ELR (cell line): ENCODE results near the gene PDXP.

Experiments
- DNase-seq: peaks from one replicate; pipeline ENCODE4 v3.0.0-alpha.2; 2015; ENCODE audit warnings: low read depth

PDXP gene

DNA sequence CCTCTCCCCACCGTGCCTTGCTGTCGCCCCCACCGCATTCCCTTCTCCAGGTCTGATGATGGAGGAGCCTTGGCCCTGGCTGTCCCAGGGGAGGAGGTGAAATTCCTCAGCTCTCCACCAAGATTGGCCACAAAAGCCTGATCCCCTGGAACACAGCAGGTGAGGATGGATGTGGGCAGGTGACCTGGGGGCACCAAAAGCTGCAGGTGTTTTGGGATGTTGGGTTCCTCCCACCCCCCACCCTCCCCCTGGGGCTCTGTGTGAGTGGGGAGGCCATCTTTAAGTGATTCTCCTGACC is 39.0 kb downstream of the PDXP start:
- DNase-seq, result no peak

DNA sequence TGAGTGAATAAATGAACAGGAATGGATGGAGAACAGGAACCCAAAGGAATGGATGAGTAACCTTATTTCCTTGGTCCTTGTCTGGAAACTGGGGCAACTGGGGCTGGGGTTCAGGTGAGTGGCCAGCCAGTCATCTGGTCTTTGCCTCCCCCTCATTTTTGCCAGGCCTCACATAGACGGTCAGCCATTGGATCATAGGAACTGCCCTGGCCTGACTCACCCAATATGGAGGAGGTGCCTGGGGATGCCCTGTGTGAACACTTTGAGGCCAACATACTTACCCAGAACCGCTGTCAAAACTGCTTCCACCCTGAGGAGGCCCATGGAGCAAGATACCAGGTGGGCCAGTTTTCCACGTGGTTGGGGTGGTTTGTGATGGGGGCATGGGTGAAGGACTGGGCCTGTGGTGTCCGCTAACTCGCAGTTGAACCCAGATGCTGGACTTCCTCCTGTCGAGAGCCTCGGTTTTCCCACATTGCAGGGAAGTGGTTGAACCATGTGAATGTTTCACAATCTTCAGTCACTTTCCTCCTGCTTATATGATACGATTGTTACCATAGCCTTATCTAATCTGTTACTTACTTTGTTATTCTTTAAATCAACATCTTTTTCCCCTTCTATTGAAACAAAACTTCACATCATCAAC is 42.7 kb downstream of the PDXP start:
- no peak for DNase-seq

DNA sequence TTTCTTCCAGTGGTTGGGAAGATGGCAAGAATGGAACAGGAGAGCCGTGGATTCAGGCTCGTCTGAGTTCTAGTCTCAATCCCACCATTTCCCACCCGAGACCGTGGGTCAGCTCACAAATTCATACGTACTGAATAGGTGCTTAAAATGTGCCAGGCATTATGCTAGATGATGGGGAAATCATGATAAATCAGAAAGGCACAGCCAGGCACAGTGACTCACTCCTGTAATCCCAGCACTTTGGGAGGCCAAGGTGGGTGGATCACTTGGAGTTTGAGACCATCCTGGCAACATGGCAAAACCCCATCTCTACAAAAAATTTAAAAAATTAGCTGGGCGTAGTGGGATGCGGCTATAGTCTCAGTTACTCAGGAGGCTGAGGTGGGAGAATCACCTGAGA is 45.4 kb downstream of the PDXP start:
- DNase-seq, result peak; percentile 22

DNA sequence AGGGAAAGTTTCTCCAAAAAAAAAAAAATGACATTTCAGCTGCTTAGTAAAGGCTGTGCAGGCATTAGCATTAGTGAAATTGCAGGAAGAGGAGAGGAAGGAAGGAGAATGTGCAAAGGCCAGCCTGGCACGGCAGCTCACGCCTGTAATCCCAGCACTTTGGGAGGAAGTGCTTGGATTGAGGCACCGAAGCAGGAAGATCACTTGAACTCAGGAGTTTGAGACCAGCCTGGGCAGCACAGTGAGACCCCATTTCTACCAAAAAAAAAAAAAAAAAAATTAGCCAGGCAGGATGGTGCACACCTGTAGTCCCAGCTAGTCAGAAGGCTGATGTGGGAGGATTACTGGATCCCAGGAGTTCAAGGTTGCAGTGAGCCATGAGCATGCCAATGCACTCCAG is 46.1 kb downstream of the PDXP start:
- DNase-seq, result no peak

DNA sequence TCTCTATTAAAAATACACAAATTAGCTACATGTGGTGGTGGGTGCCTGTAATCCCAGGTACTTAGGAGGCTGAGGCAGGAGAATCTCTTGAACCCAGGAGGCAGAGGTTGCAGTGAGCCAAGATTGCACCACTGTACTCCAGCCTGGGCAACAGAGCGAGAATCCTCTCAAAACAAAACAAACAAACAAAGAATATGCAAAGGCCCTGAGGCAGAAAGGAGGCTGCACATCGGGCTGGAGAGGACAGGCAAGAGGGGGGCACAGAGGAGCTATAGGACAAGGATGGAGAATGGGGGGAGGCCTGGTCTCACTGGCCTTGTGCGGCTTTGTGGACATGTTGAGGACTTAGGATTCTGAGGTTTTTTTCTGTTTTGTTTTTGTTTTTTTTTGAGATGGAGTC is 46.7 kb downstream of the PDXP start:
- no peak for DNase-seq

DNA sequence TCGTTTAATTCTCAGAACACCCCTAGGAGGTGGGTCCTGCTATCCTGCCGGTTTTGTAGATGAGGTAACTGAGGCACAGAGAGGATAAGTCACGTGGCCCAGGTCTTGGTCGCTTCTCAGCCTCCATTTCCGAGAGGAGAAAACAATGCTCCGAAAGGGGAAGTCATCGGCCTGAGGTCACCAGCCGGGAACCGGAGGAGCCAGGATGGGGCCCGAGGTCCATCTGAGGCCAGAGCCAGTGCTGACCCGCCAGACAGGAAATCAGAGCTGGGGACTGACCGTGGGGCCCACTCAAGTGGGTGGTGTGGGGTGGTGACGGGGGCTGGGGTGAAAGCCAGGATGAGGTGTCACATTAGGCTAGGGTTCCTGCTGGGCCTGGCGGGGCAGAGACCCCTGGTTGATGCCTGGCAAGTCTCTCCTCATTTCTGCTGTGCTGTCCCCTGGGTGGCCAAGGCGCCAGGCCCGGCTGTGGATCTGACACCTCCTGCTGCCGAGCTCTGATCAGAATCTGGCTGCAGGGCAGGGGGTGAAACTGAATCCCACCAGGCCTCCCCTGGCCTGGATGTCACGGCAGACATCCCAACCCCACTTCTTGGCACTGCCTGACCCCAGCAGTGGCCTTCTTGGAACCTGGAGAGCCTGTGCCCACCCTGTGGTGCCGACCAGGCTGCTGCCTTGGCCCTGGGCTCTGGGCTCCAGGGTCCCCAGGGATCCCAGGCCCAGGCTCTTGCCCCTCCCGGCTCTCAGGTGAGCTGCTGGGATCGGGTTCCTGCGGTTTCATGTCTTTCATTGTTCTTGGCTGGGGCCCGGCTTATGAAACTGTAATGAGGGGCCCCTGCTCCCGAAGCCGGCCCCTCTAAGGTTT is 50.3 kb downstream of the PDXP start:
- DNase-seq, result no peak

DNA sequence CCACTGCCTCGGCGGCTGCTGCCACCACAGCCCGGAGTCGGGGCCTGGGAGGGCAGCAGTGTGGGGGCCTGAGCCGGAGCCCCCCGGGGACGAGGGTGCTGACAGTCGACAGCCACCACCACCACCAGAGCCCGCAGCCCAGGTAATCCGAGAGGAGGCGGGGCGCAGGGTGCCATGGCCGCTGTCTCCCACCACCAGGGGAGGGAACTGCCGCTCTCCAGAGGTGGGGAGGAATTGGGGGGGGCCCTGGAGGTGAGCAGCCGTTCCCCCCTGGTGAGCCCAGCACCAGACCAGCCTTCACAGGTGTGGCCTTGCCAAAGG is 50.9 kb downstream of the PDXP start:
- no peak for DNase-seq

DNA sequence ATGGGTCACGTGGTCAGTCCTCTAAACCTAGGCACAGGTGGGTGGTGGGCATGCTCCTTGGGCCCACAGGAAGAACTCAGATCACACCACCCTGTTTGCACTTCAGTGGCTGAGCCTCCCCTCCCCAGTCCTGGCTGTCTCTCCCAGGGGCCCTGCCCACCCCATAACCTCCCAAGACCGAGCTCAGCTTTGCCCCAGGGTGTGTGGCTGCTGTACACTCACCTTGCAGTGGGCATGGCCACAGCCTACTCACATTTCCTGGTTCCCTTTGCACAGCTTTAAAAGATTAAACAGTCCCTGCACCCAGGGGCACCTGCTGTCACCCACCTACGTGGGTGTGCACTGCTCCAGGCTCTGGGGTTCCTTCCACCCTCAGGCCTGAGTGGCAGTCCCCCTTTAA is 52.2 kb downstream of the PDXP start:
- no peak for DNase-seq

DNA sequence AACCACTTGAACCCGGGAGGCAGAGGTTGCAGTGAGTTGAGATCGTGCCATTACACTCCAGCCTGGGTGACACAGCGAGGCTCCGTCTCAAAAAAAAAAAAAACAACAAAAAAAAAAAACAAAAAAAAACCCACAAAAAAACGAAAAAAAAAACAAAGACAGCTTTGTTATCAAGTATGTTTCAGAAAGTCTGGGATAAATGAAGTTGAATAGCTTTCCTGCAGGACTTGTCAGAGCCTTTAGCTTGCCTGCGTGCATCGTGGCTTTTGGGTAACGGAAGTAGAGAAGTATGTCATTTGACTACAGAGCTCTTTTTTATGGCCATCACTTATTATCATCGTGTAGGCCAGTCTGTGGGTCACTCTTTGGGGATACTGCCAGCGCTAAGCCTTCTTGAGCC is 53.0 kb downstream of the PDXP start:
- DNase-seq, result no peak

DNA sequence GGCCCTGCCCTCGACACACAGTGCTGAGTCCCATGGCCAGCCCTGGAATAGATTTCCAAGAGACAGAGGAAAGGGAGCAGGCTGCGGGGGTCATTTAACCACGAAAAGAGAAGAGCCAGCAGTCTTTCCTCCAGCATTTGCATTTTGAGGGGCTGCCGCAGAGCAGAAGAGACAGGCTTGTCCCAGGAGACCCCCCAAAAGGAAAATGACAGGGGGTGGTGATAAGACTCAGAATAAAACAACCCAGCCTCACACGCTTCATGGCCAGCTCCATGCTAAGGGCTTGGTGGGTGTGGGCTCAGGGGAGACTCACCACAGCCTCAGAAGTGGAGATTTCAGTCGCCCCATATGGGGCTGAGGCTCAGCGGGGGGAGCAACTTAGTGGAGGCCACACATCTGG is 55.2 kb downstream of the PDXP start:
- DNase-seq, result no peak

DNA sequence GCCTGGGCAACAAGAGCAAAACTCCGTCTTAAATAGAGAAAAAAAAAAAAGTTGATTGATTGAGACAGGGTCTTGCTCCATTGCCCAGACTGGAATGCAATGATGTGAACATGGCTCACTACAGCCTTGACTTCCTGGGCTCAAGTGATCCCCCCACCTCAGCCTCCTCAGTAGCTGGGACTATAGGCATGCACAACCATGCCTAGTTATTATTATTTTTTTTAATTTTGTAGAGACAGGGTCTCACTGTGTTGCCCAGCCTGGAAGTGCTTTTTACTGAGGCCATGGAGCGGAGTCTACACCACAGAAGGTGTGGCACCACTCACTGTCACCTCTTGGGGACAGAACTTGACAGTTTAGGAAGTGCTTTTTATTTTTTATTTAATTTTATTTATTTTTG is 56.1 kb downstream of the PDXP start:
- DNase-seq, result no peak

DNA sequence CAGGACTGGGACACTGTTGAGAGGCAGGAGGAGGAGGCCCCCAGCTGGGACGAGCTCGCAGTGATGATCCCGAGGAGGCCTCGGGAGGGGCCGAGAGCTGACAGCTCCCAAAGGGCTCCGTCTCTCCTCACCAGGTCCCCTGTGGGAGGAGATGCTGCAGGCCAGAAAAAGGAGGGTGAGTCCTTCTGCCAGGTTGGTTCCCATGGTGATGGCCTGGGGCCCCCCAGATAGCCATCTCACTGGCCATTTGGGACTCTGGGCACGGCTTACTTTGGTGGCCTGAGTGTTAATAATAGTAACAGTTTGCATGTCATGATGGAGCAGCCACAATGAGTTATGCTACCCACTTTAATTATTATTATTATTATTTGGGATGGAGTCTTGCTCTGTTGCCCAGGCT is 57.2 kb downstream of the PDXP start:
- DNase-seq, result no peak
